Inflammatory macrophage (primary cell): ENCODE data around the gene NXNL1.
A peak's percentile ranks its signal among the peaks of the same experiment; 100 is the strongest.

Experiments
- DNase-seq, 2 donors: peaks; one replicate each; pipeline ENCODE4 v3.0.0-alpha.2; 2020 to 2022

Gene NXNL1

GRCh38 chr19:17419154-17419620 is 41.5 kb downstream of the NXNL1 start:
- peak in 1 of 2 donors; percentile 8 for DNase-seq

- no peak for DNase-seq
Measured at GRCh38 chr19:17418710-17419109, 42.0 kb downstream of the NXNL1 start.

- no peak for DNase-seq
Measured at GRCh38 chr19:17415121-17415520, 45.6 kb downstream of the NXNL1 start.

- no peak for DNase-seq
Measured at GRCh38 chr19:17414097-17414496, 46.6 kb downstream of the NXNL1 start.

- DNase-seq: no peak
Measured at GRCh38 chr19:17411801-17412200, 48.9 kb downstream of the NXNL1 start.

- DNase-seq: no peak
Measured at GRCh38 chr19:17409990-17410389, 50.7 kb downstream of the NXNL1 start.

GRCh38 chr19:17406887-17407196 is 53.9 kb downstream of the NXNL1 start:
- no peak for DNase-seq

- DNase-seq: no peak
Measured at GRCh38 chr19:17406046-17406886, 54.5 kb downstream of the NXNL1 start.
